ENCODE measurements around the gene NCOR1.

The NCOR1 gene

DNA sequence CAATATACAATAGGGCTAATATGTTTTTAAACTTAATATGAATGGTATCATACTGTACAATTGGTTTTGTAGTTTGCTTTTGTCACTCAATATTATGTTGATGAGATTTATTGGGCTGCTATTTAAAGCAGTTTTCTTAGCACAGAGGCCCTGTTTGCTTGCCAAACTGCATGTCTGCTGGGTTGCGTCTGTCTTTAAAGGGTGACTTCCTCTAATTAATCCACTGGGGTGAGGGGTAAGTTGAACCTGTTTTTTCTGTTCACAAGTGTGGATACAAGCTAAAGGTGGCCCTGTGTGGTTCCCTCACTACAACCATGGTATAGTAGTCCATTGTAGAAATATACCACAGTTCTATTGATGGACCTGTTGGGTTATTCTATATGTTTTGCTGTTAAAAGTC lies 196.0 kb downstream of the NCOR1 start:
- H3K27me3 Mint-ChIP-seq (ENCODE audit: low read depth, poor library complexity): no peaks in the 10 kb centered on the region
- H3K4me3 Mint-ChIP-seq: no peak overlapping the region
- no peaks in the 10 kb centered on the region for H3K9me3 Mint-ChIP-seq
- H3K27ac Mint-ChIP-seq: no peak overlapping the region
- peaks cover 80% of the 10 kb centered on the region for H3K36me3 Mint-ChIP-seq (ENCODE audit: low read depth)
- no peaks in the 10 kb centered on the region for H3K4me1 Mint-ChIP-seq
- DNase-seq: no peak
- TF ChIP-seq, protein P1, sequence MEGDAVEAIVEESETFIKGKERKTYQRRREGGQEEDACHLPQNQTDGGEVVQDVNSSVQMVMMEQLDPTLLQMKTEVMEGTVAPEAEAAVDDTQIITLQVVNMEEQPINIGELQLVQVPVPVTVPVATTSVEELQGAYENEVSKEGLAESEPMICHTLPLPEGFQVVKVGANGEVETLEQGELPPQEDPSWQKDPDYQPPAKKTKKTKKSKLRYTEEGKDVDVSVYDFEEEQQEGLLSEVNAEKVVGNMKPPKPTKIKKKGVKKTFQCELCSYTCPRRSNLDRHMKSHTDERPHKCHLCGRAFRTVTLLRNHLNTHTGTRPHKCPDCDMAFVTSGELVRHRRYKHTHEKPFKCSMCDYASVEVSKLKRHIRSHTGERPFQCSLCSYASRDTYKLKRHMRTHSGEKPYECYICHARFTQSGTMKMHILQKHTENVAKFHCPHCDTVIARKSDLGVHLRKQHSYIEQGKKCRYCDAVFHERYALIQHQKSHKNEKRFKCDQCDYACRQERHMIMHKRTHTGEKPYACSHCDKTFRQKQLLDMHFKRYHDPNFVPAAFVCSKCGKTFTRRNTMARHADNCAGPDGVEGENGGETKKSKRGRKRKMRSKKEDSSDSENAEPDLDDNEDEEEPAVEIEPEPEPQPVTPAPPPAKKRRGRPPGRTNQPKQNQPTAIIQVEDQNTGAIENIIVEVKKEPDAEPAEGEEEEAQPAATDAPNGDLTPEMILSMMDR (IDR thresholded peaks at IDR 0.05): no peak

DNA sequence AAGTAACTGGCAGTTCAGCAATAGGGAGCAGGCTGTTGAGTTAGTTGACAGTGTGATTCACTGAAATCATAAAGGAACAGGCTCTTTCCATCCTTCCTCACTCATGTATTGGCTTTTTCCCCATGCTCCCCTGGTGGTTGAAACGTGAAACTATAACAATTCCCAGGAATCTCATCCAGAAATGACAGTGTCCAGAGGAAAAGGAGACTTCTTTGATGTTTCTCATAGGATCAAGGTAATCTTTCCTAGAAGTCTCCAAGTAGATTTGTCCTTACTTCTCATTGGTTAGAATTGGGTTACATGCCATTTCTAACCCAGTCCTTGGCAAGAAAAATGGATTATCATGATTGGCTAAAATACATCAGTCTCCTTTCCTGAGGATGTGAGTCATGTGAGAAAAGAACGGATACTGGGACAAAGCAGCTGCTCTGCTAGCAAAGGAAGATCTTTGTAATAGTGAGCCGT lies 201.4 kb downstream of the NCOR1 start:
- Mint-ChIP-seq H3K27me3 (ENCODE audit: low read depth, poor library complexity) (no peaks in the 10 kb centered on the region), H3K27ac (no peak overlapping the region), H3K9me3 (no peaks in the 10 kb centered on the region), H3K36me3 (ENCODE audit: low read depth) (peaks cover 65% of the 10 kb centered on the region), H3K4me3 (no peak overlapping the region), H3K4me1 (no peaks in the 10 kb centered on the region)
- DNase-seq: no peak
- TF ChIP-seq, protein P1 (IDR thresholded peaks at IDR 0.05): peak; percentile 46

DNA sequence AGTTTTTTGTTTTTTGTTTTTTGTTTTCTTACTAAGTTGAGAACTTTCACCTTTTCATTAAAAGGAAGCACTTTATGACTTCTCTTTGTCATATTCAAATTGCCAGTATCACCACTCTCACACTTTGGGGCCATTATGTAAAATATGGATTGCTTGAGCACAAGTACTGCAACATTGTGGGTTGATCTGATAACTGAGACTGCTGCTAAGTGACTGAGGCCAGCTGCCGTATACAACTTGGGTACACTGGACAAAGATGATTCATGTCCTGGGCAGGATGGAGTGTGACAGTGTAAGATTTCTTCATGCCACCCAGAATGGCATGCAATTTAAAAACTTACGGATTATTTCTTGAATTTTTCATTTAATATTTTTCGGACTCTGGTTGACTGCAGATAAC lies 207.9 kb downstream of the NCOR1 start:
- H3K27me3 Mint-ChIP-seq (ENCODE audit: low read depth, poor library complexity): no peaks in the 10 kb centered on the region
- H3K4me3 Mint-ChIP-seq: no peak overlapping the region
- no peak overlapping the region for H3K27ac Mint-ChIP-seq
- no peak for DNase-seq
- TF ChIP-seq, protein P1 (IDR thresholded peaks at IDR 0.05): no peak
- H3K36me3 Mint-ChIP-seq (ENCODE audit: low read depth): peaks cover 89% of the 10 kb centered on the region
- peaks cover 6% of the 10 kb centered on the region for H3K9me3 Mint-ChIP-seq
- no peaks in the 10 kb centered on the region for H3K4me1 Mint-ChIP-seq

DNA sequence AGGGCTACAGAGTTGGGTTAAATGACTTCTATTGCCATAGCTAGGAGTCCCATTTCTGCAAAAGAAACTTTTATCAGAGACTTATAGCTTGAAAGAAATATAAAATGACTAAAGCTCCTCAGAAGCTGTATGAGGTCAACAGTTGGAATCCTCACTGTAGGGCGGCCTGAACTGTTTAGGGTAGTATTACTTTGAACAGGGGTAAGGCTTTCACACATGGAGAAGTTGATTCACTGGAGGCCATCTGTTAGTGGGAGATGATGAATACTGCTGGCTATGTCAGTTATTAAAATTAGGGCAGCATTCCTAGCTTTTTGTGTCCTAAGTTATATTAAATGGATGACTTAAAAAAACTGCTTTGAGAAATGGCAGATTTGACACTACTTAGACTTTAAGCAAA lies 209.7 kb downstream of the NCOR1 start:
- TF ChIP-seq, protein P1 (IDR thresholded peaks at IDR 0.05): no peak
- peaks cover 22% of the 10 kb centered on the region for H3K9me3 Mint-ChIP-seq
- peaks cover 89% of the 10 kb centered on the region for H3K36me3 Mint-ChIP-seq (ENCODE audit: low read depth)
- H3K27me3 Mint-ChIP-seq (ENCODE audit: low read depth, poor library complexity): peaks cover 5% of the 10 kb centered on the region
- no peak overlapping the region for H3K27ac Mint-ChIP-seq
- no peak for DNase-seq
- H3K4me3 Mint-ChIP-seq: no peak overlapping the region
- H3K4me1 Mint-ChIP-seq: peaks cover 15% of the 10 kb centered on the region

DNA sequence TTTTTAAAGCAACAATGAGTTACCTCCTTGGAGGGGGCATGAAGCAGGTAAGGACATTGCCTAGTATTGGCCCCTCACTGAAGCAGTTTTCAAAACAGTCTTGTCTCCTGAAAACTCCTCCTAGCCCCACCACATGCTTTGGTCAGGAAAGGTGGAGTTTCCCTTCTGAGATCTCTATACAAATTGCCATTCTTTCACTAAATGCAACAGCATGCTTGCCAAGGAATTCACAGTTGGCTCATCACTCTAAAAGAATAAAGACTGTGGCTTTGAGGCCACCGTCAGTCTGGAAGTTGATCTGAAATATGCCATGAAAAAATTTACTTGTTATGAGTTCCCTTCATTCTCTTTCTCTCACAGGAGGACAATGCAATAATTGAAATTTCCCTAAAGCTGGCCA lies 211.5 kb downstream of the NCOR1 start:
- TF ChIP-seq, protein P1 (IDR thresholded peaks at IDR 0.05): no peak
- H3K4me3 Mint-ChIP-seq: no peak overlapping the region
- peaks cover 19% of the 10 kb centered on the region for H3K4me1 Mint-ChIP-seq
- H3K36me3 Mint-ChIP-seq (ENCODE audit: low read depth): peaks cover 79% of the 10 kb centered on the region
- no peak for DNase-seq
- peaks cover 5% of the 10 kb centered on the region for H3K27me3 Mint-ChIP-seq (ENCODE audit: low read depth, poor library complexity)
- H3K9me3 Mint-ChIP-seq: peaks cover 22% of the 10 kb centered on the region
- H3K27ac Mint-ChIP-seq: no peak overlapping the region

DNA sequence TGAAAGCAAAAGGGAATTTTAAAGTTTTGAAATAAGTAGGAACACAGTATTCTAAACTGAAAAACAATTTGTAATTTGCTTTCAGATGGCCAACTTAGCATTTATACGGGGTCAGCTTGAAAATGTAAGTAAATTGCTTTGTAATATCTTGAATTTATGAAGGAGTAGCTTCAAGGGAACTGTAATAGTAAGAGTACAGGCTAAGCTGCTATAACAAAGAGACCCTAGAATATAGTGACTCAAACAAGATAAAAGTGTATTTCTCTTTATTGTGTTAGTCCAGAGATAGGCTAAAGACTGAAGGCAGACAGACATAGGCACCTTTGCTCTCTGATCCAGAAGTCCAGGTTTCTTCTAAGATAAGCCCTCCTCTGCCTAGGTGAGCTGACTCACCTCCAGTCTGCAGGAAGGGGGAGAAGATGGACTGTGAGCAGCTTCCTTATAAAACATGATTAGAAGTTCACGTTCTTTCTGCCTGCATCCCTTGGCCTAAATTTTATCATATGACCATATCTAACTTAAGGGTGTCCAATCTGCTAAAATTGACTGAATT lies 212.6 kb downstream of the NCOR1 start:
- Mint-ChIP-seq H3K4me1 (peaks cover 19% of the 10 kb centered on the region), H3K9me3 (peaks cover 22% of the 10 kb centered on the region), H3K36me3 (ENCODE audit: low read depth) (peaks cover 68% of the 10 kb centered on the region), H3K27me3 (ENCODE audit: low read depth, poor library complexity) (peaks cover 5% of the 10 kb centered on the region), H3K27ac (no peak overlapping the region), H3K4me3 (no peak overlapping the region)
- no peak for DNase-seq
- TF ChIP-seq, protein P1 (IDR thresholded peaks at IDR 0.05): no peak
